CD8-positive, alpha-beta memory T cell (primary cell): ENCODE data around the gene RHOU. TPM values are rescaled to one million over a fixed set of nuclear protein-coding genes. Genes with fewer than 3 reads are reported as not detected.

Experiments
- CTCF ChIA-PET: fragments of 350-600 bp; sonication (Branson Sonifier 250); formaldehyde crosslinking; loops from one replicate; lab custom pipeline; 2021; ENCODE audit warnings: antibody characterized with exemption; lab: Charles Lee
- POLR2A ChIA-PET: fragments of 350-600 bp; sonication (Branson Sonifier 250); formaldehyde crosslinking; loops from one replicate; lab custom pipeline; 2021; ENCODE audit warnings: antibody characterized with exemption; lab: Charles Lee
- DNase-seq, 5 donors: peaks; one replicate each; pipeline versions ENCODE4 v3.0.0 to v3.0.0-alpha.2; 2020 to 2022; ENCODE audit warnings: mixed read lengths in 1 of 5
- H3K27ac ChIP-seq: one replicate; pipeline ENCODE4 v1.7.0; 2013; ENCODE audit warnings: low read depth, mild to moderate bottlenecking, low read length, moderate library complexity
- H3K27me3 ChIP-seq: 2 replicates; pipeline ENCODE4 v1.7.0; 2013; ENCODE audit warnings: low read length, mild to moderate bottlenecking; ENCODE audit not compliant: insufficient read depth, poor library complexity, severe bottlenecking
- H3K36me3 ChIP-seq: 2 replicates; pipeline ENCODE4 v1.7.0; 2013; ENCODE audit warnings: mild to moderate bottlenecking, low read length, moderate library complexity; ENCODE audit not compliant: insufficient read depth
- H3K4me1 ChIP-seq: 2 replicates; pipeline ENCODE4 v1.7.0; 2013; ENCODE audit warnings: mild to moderate bottlenecking, low read length, moderate library complexity; ENCODE audit not compliant: insufficient read depth
- H3K4me3 ChIP-seq: 2 replicates; pipeline ENCODE4 v1.7.0; 2013; ENCODE audit warnings: mild to moderate bottlenecking, low read length
- H3K9me3 ChIP-seq: 2 replicates; pipeline ENCODE4 v1.7.0; 2013; ENCODE audit warnings: mild to moderate bottlenecking, low read length
- H3K27ac Mint-ChIP-seq, 8 donors: one replicate each; pipeline ENCODE4 v1.8.0; 2020 to 2021; ENCODE audit warnings: mixed read lengths in 8 of 8, mild to moderate bottlenecking in 6 of 8, inconsistent platforms in 3 of 8, moderate library complexity in 3 of 8
- H3K27me3 Mint-ChIP-seq, 2 donors: one replicate each; pipeline ENCODE4 v1.8.0; 2020 to 2021; ENCODE audit warnings: mixed read lengths in 2 of 2, mild to moderate bottlenecking in 1 of 2, moderate library complexity in 1 of 2
- H3K36me3 Mint-ChIP-seq, 3 donors: one replicate each; pipeline ENCODE4 v1.8.0; 2020 to 2021; ENCODE audit warnings: mixed read lengths in 3 of 3, inconsistent platforms in 1 of 3, mild to moderate bottlenecking in 1 of 3
- H3K4me1 Mint-ChIP-seq, 3 donors: one replicate each; pipeline ENCODE4 v1.8.0; 2020 to 2021; ENCODE audit warnings: mixed read lengths in 3 of 3, inconsistent platforms in 1 of 3, mild to moderate bottlenecking in 1 of 3
- H3K4me3 Mint-ChIP-seq, 7 donors: one replicate each; pipeline ENCODE4 v1.8.0; 2020 to 2021; ENCODE audit warnings: mixed read lengths in 7 of 7, mild to moderate bottlenecking in 6 of 7, moderate library complexity in 4 of 7, inconsistent platforms in 2 of 7
- H3K9me3 Mint-ChIP-seq, 5 donors: one replicate each; pipeline ENCODE4 v1.8.0; 2020 to 2022; ENCODE audit warnings: mixed read lengths in 5 of 5, mild to moderate bottlenecking in 3 of 5, moderate library complexity in 2 of 5, inconsistent platforms in 1 of 5
- polyA plus RNA-seq: library from polyadenylated mRNA; unstranded; fragments of 300-500 nt; fragmentation: Illumina TruSeq; gene quantifications from one replicate; pipeline ENCODE4 v1.2.3, GENCODE V29; 2021
- total RNA-seq, 2 experiments: library from RNA; stranded (reverse); gene quantifications; one replicate each; pipeline ENCODE4 v1.2.3, GENCODE V29; 2021

The RHOU gene
- total and polyA plus RNA-seq, 3 experiments from 2014 or later: 0.64 to 2.3 (median 0.88) TPM

DNA sequence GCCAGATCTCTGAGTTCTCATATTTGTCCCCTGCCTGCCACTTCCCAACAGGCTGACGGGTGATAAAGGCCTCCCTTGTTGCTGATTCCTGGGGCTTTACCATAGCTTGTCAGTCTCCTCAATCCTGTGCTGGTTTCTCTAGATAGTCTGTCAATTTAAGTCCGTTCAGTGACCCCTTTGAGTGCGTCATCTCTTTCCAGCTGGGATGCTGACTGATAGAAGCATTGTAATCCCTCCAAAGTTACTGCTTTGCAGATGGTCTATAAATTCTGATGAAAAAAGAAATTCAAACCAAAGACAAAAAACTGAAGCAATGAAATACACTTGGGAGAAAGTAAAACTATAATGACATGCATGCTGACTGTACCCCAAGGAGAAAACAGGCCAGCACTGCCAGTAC, 28.3 kb downstream of the RHOU start:
- Mint-ChIP-seq H3K27ac (peak overlapping the region in 2 of 8 donors; percentile 8 to 15), H3K4me1 (peaks cover 23 to 35% (median 26%) of the 10 kb centered on the region in 3 donors)

DNA sequence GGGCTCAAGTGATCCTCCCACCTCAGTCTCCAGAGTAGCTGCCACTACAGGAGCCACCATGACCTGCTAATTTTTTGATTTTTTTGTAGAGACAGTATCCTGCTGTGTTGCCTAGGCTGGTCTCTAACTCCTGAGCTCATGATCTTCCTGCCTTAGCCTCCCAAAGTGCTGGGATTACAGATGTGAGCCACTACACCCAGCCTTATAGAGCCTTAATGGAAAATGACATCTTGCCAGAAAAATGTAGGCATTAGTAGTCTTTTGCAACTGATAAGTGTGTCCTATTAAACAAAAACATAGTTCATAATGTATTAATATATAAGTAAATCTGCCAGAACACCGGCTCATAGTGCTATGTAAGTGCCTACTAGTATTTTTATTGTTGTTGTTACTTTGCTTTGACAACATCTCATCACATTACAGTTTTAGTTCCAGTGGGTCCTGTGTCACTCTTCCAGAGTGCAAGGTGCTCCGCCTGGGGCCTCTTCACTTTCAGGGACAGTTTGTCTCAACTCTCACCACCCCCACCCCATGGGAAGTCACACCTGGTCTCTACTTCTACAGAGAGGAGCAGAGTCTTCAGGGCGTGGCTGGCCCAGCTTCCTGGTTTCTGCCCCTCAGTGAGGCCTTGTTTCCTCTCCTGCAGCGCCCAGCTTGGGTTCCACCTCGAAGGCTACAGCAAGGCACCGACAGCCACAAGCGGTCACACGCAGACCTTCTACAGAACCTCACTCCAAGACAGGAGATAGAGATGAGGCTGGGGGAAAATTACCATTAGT, 30.1 kb downstream of the RHOU start:
- Histone ChIP-seq H3K4me1 (peaks cover 13% of the 10 kb centered on the region), H3K9me3 (no peaks in the 10 kb centered on the region), H3K27ac (no peak overlapping the region), H3K27me3 (no peaks in the 10 kb centered on the region), H3K36me3 (no peaks in the 10 kb centered on the region), H3K4me3 (peak overlapping the region; percentile 18)
- Mint-ChIP-seq H3K27me3 (no peaks in the 10 kb centered on the region), H3K9me3 (no peaks in the 10 kb centered on the region), H3K36me3 (no peaks in the 10 kb centered on the region), H3K4me3 (peak overlapping the region in 6 of 7 donors; percentile 55 to 72 (median 60)), H3K4me1 (peaks cover 23 to 35% (median 26%) of the 10 kb centered on the region in 3 donors), H3K27ac (peak overlapping the region; percentile 83 to 90 (median 88))
- POLR2A ChIA-PET: no interaction called here
- CTCF ChIA-PET: interaction anchor here (1.5 kb wide), 1 partner anchor 30 kb away, joined by 4 read pairs; the partner anchor contains the start of gene RHOU
- peak in 3 of 5 donors; percentile 6 to 52 (median 41) for DNase-seq

More for the DNA sequence above, 28.3 kb downstream of the RHOU start:
- CTCF ChIA-PET: interaction anchor here (1.5 kb wide), 1 partner anchor 29 kb away, joined by 4 read pairs; the partner anchor contains the start of gene RHOU
- Histone ChIP-seq H3K27ac (no peak overlapping the region), H3K4me1 (peaks cover 13% of the 10 kb centered on the region), H3K4me3 (no peak overlapping the region), H3K9me3 (no peaks in the 10 kb centered on the region), H3K27me3 (no peaks in the 10 kb centered on the region), H3K36me3 (no peaks in the 10 kb centered on the region)
- no peaks in the 10 kb centered on the region for H3K9me3 Mint-ChIP-seq
- DNase-seq: no peak
- H3K36me3 Mint-ChIP-seq: no peaks in the 10 kb centered on the region
- H3K4me3 Mint-ChIP-seq: peak overlapping the region in 1 of 7 donors; percentile 8
- H3K27me3 Mint-ChIP-seq: peaks cover 0 to 8% of the 10 kb centered on the region in 2 donors
- POLR2A ChIA-PET: no interaction called here

DNA sequence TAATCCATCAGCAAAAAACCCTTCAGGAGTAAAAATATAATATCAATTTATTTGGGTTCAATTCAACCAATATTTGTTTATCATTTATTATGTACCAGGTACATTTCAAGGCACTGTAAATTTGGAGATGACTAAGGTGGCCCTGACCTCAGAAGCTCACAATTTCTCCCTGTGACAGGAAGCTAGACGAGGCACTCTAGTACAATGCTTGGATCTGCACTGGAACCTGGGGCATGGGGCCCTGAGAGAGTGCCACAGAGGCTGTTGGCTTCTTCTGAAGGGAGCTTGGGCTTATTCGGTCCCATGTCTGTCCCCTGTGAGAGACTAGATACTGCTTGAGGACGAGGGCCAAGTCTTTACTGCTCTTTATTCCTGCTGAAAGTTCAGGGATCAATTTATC, 31.5 kb downstream of the RHOU start:
- Mint-ChIP-seq H3K36me3 (no peaks in the 10 kb centered on the region), H3K9me3 (no peaks in the 10 kb centered on the region), H3K4me1 (peaks cover 25 to 37% (median 31%) of the 10 kb centered on the region in 3 donors), H3K27ac (peak overlapping the region in 1 of 8 donors; percentile 82), H3K4me3 (no peak overlapping the region), H3K27me3 (no peaks in the 10 kb centered on the region)
- H3K9me3 ChIP-seq: no peaks in the 10 kb centered on the region
- H3K4me1 ChIP-seq: peaks cover 13% of the 10 kb centered on the region
- POLR2A ChIA-PET: no interaction called here
- H3K27me3 ChIP-seq: no peaks in the 10 kb centered on the region
- CTCF ChIA-PET: no interaction called here
- no peak overlapping the region for H3K4me3 ChIP-seq
- no peak overlapping the region for H3K27ac ChIP-seq
- no peaks in the 10 kb centered on the region for H3K36me3 ChIP-seq
- DNase-seq: no peak

DNA sequence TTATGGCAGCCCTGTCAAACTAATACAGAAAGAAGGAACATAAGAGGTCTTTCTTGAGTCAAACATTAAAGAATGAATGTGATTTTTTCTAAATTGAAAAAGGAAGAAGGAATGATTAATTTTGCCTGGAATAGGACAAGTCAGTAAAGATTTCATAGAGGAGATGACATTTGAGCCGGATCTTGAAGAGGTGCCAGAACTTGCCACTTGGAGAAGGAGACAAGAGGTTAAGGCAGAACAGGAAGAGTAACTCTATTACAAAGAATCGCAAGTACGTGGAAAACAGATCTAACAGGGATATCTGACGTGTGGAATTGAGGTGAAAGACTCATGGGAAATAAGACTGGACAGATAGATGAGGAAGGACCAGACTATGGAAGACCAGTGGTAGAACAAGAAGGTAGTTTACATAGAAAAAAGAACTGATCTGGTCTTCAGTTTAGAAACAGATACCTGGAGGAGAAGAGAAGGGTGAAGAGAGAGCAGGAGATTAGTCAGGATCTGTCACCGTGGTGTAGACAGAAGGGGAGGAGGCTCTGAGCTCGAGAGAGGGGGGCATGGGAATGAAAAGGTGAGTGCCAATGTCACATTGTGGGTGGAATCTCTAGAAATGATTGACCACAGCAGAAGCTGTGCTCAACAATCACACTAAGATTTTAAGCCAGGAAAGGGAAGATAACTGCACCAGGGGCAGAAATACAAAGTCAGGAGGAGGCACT, 32.5 kb downstream of the RHOU start:
- H3K4me1 ChIP-seq: peaks cover 17% of the 10 kb centered on the region
- no peak for DNase-seq
- H3K9me3 ChIP-seq: no peaks in the 10 kb centered on the region
- no peaks in the 10 kb centered on the region for H3K9me3 Mint-ChIP-seq
- H3K27ac Mint-ChIP-seq: peak overlapping the region in 3 of 8 donors; percentile 0 to 55 (median 55)
- H3K4me3 Mint-ChIP-seq: no peak overlapping the region
- POLR2A ChIA-PET: no interaction called here
- no peaks in the 10 kb centered on the region for H3K36me3 ChIP-seq
- no peak overlapping the region for H3K27ac ChIP-seq
- no peaks in the 10 kb centered on the region for H3K27me3 Mint-ChIP-seq
- CTCF ChIA-PET: no interaction called here
- H3K4me1 Mint-ChIP-seq: peaks cover 35 to 47% (median 41%) of the 10 kb centered on the region in 3 donors
- no peaks in the 10 kb centered on the region for H3K36me3 Mint-ChIP-seq
- H3K27me3 ChIP-seq: no peaks in the 10 kb centered on the region
- H3K4me3 ChIP-seq: no peak overlapping the region

DNA sequence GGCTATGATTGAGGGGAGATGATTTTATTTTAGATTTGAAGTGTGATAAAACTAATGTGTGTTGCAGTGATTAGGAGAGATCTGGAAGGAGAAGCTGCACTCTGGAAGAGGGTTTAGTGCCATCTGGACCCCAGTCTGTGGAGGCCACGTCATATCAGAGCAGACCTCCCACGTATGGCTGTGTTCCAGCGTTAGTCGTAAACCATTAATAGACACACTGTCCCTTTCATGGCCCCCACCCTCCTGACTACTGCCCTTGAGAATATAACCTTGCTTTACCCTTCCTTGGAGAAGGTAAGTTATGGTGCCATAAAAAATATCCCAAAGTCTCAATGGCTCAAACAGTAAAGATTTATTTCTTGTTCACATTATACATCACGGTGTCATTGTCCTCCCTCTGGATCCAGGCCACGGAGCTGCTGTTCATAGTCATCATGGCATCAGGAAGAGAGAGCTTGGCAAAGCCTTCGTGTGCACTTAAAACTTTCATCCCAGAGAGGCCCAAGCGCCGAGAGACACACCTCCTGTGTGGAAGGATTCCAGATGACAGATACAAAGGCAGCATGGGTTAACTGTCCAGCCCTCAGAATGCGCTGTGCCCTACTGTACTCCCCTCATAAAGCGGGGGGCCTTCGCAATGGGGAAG, 33.2 kb downstream of the RHOU start:
- no peaks in the 10 kb centered on the region for H3K36me3 ChIP-seq
- no peaks in the 10 kb centered on the region for H3K27me3 ChIP-seq
- Mint-ChIP-seq H3K27ac (peak overlapping the region in 2 of 8 donors; percentile 10 to 55), H3K4me3 (no peak overlapping the region), H3K36me3 (no peaks in the 10 kb centered on the region), H3K4me1 (peaks cover 41 to 53% (median 44%) of the 10 kb centered on the region in 3 donors), H3K27me3 (no peaks in the 10 kb centered on the region), H3K9me3 (no peaks in the 10 kb centered on the region)
- H3K9me3 ChIP-seq: no peaks in the 10 kb centered on the region
- no peak for DNase-seq
- H3K4me3 ChIP-seq: no peak overlapping the region
- POLR2A ChIA-PET: no interaction called here
- CTCF ChIA-PET: no interaction called here
- H3K4me1 ChIP-seq: peaks cover 17% of the 10 kb centered on the region
- H3K27ac ChIP-seq: no peak overlapping the region

DNA sequence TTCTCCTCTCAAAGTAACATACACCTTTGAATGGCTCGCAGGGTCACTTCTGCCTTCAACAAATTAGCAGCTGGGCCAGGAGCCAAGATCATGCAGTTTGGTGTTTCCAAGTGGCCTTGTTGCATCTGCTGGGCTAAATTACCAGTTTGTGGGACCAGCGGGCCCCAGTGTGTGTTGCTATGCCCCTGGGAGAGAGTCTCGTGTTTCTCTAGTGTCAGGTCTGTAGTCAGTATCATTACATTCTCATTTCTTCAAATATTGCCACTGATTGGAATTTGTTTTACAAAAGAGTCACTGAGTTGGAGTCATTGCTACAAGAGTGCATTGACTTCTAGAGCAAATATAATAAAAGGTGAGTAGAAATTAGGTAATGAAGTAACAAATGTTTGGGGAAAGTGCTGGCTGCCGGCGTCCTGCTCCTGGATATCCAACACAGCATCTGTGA, 35.5 kb downstream of the RHOU start:
- CTCF ChIA-PET: no interaction called here
- H3K27ac Mint-ChIP-seq: peak overlapping the region in 3 of 8 donors; percentile 18 to 67 (median 29)

DNA sequence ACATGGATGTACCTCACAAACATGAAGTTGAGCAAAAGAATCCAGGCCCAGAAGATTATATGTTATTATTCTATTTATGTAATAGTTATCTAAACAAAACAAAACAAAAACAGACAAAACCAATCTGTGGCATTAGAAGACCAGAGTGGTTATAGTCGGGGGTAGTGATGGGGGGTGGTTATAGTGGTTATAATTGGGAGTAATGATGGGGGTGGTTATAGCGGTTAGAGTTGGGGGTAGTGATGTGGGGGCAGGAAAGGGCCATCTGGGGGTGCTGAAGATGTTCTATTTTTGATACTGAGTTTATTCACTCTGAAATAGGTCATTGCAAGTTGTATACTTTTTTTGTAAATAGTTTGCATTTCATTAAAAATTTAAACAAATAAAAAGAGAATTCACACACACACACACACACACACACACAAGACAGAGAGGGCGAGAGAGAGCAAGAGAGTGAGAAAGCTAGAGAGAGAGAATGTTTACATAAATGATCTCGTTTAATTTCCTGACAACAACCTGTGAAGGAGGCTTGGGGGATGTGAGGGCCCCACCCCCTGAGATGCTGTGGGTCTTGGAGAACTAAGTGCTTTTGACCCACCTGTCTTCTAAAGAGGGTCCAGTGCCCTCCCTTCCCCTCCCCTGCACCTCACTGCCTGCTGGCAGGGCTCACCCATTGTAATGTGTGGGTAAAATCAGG, 37.4 kb downstream of the RHOU start:
- Histone ChIP-seq H3K9me3 (no peaks in the 10 kb centered on the region), H3K27me3 (no peaks in the 10 kb centered on the region), H3K36me3 (no peaks in the 10 kb centered on the region), H3K4me1 (peaks cover 4% of the 10 kb centered on the region), H3K4me3 (no peak overlapping the region), H3K27ac (no peak overlapping the region)
- H3K27me3 Mint-ChIP-seq: no peaks in the 10 kb centered on the region
- peak in 1 of 5 donors; percentile 13 for DNase-seq
- peaks cover 0 to 1% (median 0%) of the 10 kb centered on the region in 3 donors for H3K36me3 Mint-ChIP-seq
- POLR2A ChIA-PET: no interaction called here
- peak overlapping the region in 3 of 7 donors; percentile 44 to 69 (median 46) for H3K4me3 Mint-ChIP-seq
- H3K27ac Mint-ChIP-seq: peak overlapping the region in 7 of 8 donors; percentile 19 to 93 (median 62)
- peaks cover 21 to 28% (median 26%) of the 10 kb centered on the region in 3 donors for H3K4me1 Mint-ChIP-seq
- H3K9me3 Mint-ChIP-seq: no peaks in the 10 kb centered on the region
- CTCF ChIA-PET: interaction anchor here (1.3 kb wide), 1 partner anchor 20 kb away, joined by 3 read pairs; no protein-coding TSS in a partner anchor

More for the DNA sequence above, 35.5 kb downstream of the RHOU start:
- Histone ChIP-seq H3K36me3 (no peaks in the 10 kb centered on the region), H3K4me3 (no peak overlapping the region), H3K9me3 (no peaks in the 10 kb centered on the region), H3K27me3 (no peaks in the 10 kb centered on the region), H3K27ac (no peak overlapping the region), H3K4me1 (peaks cover 5% of the 10 kb centered on the region)
- Mint-ChIP-seq H3K4me3 (no peak overlapping the region), H3K27me3 (no peaks in the 10 kb centered on the region), H3K36me3 (no peaks in the 10 kb centered on the region), H3K9me3 (no peaks in the 10 kb centered on the region), H3K4me1 (peaks cover 33 to 42% (median 35%) of the 10 kb centered on the region in 3 donors)
- no peak for DNase-seq
- POLR2A ChIA-PET: no interaction called here
